Gastroesophageal sphincter (tissue), 3 donors: ENCODE measurements around the gene ARMC3.

ENCODE experiments used
- CTCF ChIP-seq, 4 experiments: fragments of 200-600 bp in 2 of 4; fragments of 450-650 bp in 2 of 4; sonication (generic) in 1 of 4; IDR thresholded peaks; one replicate each; pipeline ENCODE4 v1.5.1; 2017 to 2019; ENCODE audit warnings: antibody characterized with exemption in 4 of 4, mild to moderate bottlenecking in 2 of 4, moderate library complexity in 2 of 4
- POLR2A ChIP-seq, 2 donors: fragments of 450-650 bp; IDR thresholded peaks; one replicate each; pipeline ENCODE4 v1.6.1; 2017; ENCODE audit warnings: antibody characterized with exemption in 2 of 2, mild to moderate bottlenecking in 2 of 2, moderate library complexity in 1 of 2
- POLR2AphosphoS5 ChIP-seq: sonication (generic); formaldehyde crosslinking; IDR thresholded peaks from one replicate; pipeline ENCODE4 v1.6.1; 2017; ENCODE audit warnings: antibody characterized with exemption

- no peak for TF ChIP-seq CTCF (IDR thresholded peaks at IDR 0.05)
- TF ChIP-seq POLR2AphosphoS5: no peak
- TF ChIP-seq POLR2A (IDR thresholded peaks at IDR 0.05): no peak
These were observed 69.2 kb downstream of the ARMC3 start for GRCh38 chr10:22997096-22997495.
